Neutrophil (primary cell): ENCODE measurements around the gene KIAA1958.

Experiments used
- H3K27ac ChIP-seq: fragments of 200-600 bp; sonication (generic); 2 replicates; pipeline ENCODE4 v1.5.1; 2016; ENCODE audit warnings: mild to moderate bottlenecking, moderate library complexity
- H3K27me3 ChIP-seq: fragments of 200-600 bp; sonication (generic); 2 replicates; pipeline ENCODE4 v1.6.0; 2016; ENCODE audit warnings: mild to moderate bottlenecking
- H3K36me3 ChIP-seq: fragments of 200-600 bp; sonication (generic); 2 replicates; pipeline ENCODE4 v1.5.1; 2017
- H3K4me1 ChIP-seq, 2 experiments: fragments of 200-600 bp in 1 of 2; sonication (generic) in 1 of 2; 1 replicate in 1 of 2; 2 replicates in 1 of 2; pipeline versions ENCODE4 v1.5.1 to v1.6.1; 2013 to 2016; ENCODE audit warnings: low read depth in 1 of 2, low read length in 1 of 2, mild to moderate bottlenecking in 1 of 2, moderate library complexity in 1 of 2; ENCODE audit not compliant: control insufficient read depth in 1 of 2, insufficient read depth in 1 of 2
- H3K4me3 ChIP-seq, 2 experiments: fragments of 200-600 bp in 1 of 2; sonication (generic) in 1 of 2; 1 replicate in 1 of 2; 2 replicates in 1 of 2; pipeline ENCODE4 v1.5.1; 2013 to 2016; ENCODE audit warnings: low read depth in 1 of 2, low read length in 1 of 2, mild to moderate bottlenecking in 1 of 2, moderate library complexity in 1 of 2
- H3K9me3 ChIP-seq: fragments of 200-600 bp; sonication (generic); 2 replicates; pipeline ENCODE4 v1.5.1; 2016
- TF ChIP-seq, protein P1 (sequence below): fragments of 200-600 bp; sonication (generic); IDR thresholded peaks from 2 replicates; pipeline ENCODE4 v1.5.1; 2016; ENCODE audit warnings: antibody characterized with exemption

The KIAA1958 gene, protein sequence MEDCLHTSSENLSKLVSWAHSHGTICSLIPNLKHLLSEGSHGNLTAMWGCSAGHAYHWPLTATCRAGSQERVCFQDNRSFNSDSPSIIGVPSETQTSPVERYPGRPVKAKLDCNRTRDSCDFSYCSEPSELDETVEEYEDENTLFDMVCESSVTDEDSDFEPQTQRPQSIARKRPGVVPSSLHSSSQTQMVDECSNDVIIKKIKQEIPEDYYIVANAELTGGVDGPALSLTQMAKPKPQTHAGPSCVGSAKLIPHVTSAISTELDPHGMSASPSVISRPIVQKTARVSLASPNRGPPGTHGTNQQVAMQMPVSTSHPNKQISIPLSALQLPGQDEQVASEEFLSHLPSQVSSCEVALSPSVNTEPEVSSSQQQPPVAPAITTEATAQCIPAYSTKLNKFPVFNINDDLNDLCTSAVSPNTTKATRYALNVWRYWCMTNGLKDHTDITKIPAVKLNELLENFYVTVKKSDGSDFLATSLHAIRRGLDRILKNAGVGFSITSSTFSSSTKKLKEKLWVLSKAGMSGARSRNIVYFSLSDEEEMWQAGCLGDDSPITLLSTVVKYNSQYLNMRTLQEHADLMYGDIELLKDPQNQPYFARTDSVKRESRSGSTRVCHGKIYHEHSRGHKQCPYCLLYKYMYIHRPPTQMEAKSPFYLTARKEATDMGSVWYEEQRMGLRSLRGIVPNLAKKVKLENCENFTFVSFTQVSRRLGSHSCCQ

DNA sequence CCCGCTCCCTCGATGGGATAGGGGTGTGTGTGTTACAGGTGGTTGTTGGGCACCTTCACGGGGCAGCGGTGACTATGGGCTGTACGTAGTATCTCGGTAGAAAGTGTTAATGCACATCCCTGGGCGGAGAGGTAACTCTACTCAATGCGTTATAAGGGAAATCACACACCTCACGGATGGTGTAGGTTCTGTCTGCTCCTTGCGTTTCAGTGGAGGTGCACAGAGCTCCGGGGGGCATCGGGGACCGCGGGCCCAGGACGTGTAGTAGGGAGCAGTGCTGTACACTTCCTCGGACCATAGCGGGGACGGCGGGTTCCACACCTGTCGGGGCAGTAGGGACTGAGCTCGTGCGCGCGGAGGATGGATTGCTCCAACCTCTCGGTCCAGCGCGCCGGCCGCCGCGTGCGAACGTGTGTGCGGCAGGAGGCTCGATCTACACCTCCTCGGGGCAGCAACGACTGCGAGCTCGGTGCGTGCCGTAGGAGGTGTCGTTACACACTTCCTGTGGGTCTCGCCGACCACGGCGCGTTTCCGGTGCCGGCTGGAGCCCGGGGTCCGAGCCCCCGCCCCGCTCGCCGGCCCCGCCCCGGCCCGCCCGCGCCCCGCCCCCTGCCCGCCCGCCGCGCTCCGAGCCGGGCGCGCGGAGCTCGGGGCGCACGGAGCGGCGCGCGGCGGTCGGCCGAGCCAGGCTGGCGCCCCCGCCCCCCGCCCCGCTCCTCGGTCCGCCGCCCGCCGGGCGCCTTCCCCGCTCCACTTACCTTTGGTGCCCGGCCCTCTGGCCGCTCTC, at the start of gene KIAA1958:
TSS of gene KIAA1958 (plus strand) at position 607 of the 787 bp plus-strand sequence. CDS start 87,254 bp downstream, outside the sequence.
- TF ChIP-seq, protein P1, sequence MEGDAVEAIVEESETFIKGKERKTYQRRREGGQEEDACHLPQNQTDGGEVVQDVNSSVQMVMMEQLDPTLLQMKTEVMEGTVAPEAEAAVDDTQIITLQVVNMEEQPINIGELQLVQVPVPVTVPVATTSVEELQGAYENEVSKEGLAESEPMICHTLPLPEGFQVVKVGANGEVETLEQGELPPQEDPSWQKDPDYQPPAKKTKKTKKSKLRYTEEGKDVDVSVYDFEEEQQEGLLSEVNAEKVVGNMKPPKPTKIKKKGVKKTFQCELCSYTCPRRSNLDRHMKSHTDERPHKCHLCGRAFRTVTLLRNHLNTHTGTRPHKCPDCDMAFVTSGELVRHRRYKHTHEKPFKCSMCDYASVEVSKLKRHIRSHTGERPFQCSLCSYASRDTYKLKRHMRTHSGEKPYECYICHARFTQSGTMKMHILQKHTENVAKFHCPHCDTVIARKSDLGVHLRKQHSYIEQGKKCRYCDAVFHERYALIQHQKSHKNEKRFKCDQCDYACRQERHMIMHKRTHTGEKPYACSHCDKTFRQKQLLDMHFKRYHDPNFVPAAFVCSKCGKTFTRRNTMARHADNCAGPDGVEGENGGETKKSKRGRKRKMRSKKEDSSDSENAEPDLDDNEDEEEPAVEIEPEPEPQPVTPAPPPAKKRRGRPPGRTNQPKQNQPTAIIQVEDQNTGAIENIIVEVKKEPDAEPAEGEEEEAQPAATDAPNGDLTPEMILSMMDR, result no peak
- peak within 1 kb of the TSS; percentile 75 for H3K27ac ChIP-seq

DNA sequence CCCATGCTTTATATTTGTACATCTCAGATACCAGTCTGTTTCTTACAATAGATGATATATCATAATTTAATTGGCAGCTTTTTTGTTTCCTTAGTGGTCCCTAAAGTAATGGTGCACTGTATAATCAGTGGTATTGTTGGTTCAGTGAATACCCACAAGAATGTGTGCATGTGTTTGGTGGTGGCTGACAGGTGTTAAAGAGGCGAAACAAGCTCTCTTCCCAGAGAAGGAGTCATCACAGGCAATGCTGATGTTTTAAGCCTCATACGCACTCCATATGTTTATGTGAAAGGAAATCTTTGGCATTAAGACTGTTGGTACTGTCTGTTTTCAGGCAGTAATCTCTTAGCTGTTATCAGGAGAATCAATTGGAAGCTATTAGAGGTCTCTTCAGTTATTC, 49.2 kb upstream of the KIAA1958 start:
- H3K4me3 ChIP-seq, result no peak overlapping the region

More for the DNA sequence above, at the start of gene KIAA1958:
- Histone ChIP-seq H3K4me1 (peaks cover 16 to 19% of the 10 kb centered on the region in 2 experiments), H3K4me3 (peak within 1 kb of the TSS; percentile 75 to 78), H3K36me3 (no peaks in the 10 kb centered on the region), H3K9me3 (no peaks in the 10 kb centered on the region), H3K27me3 (no peaks in the 10 kb centered on the region)

GRCh38 chr9:112439171-112439570, 47.5 kb upstream of the KIAA1958 start:
- no peaks in the 10 kb centered on the region for H3K9me3 ChIP-seq
- no peaks in the 10 kb centered on the region for H3K4me1 ChIP-seq
- H3K27me3 ChIP-seq, result no peaks in the 10 kb centered on the region
- no peak overlapping the region for H3K4me3 ChIP-seq
- H3K36me3 ChIP-seq, result peaks cover 68% of the 10 kb centered on the region
- no peak overlapping the region for H3K27ac ChIP-seq
- TF ChIP-seq, protein P1, result no peak

More for the DNA sequence above, 49.2 kb upstream of the KIAA1958 start:
- no peaks in the 10 kb centered on the region for H3K4me1 ChIP-seq
- no peak overlapping the region for H3K27ac ChIP-seq
- peaks cover 73% of the 10 kb centered on the region for H3K36me3 ChIP-seq
- no peaks in the 10 kb centered on the region for H3K27me3 ChIP-seq
- TF ChIP-seq, protein P1, result no peak
- no peaks in the 10 kb centered on the region for H3K9me3 ChIP-seq

- H3K27me3 ChIP-seq, result no peaks in the 10 kb centered on the region
- H3K4me1 ChIP-seq, result no peaks in the 10 kb centered on the region
- H3K36me3 ChIP-seq, result peaks cover 67% of the 10 kb centered on the region
- H3K27ac ChIP-seq, result no peak overlapping the region
- TF ChIP-seq, protein P1, result no peak
- no peaks in the 10 kb centered on the region for H3K9me3 ChIP-seq
- no peak overlapping the region for H3K4me3 ChIP-seq
Observed at GRCh38 chr9:112439825-112440224, 46.8 kb upstream of the KIAA1958 start.

GRCh38 chr9:112443200-112443599, 43.4 kb upstream of the KIAA1958 start:
- Histone ChIP-seq H3K27ac (no peak overlapping the region), H3K36me3 (peaks cover 53% of the 10 kb centered on the region), H3K9me3 (no peaks in the 10 kb centered on the region), H3K4me1 (peaks cover 25 to 28% of the 10 kb centered on the region in 2 experiments), H3K27me3 (no peaks in the 10 kb centered on the region), H3K4me3 (no peak overlapping the region)
- TF ChIP-seq, protein P1, result no peak
